ENCODE measurements around the gene RBFOX1. TPM values are rescaled to one million over a fixed set of nuclear protein-coding genes. Genes with fewer than 3 reads are reported as not detected.
"Not testable (repeated sequence)": the region's sequence is repeated elsewhere in the genome, so short reads cannot be mapped to it uniquely, and the experiment has no call there.

The RBFOX1 gene
- polyA plus RNA-seq, 10 donors, result 31.6 to 66.5 (median 50.7) TPM

DNA sequence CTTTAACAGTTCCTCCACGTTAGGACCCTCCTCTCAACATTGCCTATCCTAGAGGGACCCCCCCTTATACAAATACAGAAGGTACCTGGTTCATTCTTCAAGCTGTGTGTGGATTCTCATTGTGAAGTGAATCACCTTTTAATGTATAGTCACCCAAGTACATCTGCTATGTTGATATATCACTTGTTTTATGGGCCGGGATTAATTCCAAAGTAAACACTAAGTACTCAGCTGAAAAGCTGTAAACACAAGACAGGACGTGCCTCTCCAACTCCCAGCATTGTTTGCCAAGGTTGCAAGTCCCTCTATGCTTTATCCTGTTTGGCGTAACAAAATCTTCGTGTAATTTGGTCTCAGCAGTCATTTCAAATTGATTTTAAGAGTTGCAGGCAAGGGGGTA is 123.6 kb downstream of the RBFOX1 start:
- DNase-seq, result no peak

DNA sequence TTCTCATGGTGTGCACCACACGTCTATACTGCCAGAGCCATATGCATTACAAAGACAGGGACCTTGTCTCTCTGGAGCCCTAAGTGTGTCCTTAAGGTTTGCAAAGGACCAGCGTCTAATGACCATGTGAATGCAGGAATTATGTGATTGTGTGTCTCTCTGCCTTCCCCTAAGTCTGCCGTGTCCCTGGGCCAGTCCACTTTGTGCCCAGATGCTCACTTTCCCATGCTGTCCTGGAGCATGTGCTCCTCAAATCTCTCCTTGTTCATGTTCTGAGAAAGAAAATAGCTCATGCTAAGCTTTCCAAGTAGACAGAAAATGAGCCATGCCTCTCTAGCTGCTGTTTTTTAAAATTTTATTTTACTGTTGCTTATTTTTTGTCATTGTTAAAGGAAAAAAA is 125.5 kb downstream of the RBFOX1 start:
- no peak for DNase-seq

DNA sequence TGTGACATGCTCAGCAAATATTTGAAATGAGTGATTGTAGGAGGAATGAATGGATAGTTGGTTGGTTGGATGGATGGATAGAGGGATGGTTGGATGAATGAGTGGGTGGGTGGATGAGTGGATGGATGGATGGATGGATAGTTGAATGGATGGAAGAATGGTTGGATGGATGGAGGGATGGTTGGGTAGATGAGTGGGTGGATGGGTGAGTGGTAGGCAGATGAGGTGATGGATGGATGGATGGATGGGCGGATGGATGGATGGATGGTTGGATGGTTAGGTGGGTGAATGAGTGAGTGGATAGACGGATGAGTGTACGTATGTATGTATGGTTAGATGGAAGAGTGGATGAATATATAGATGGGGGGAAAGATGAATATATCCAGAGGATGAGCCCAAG is 137.7 kb downstream of the RBFOX1 start:
- no peak for DNase-seq

DNA sequence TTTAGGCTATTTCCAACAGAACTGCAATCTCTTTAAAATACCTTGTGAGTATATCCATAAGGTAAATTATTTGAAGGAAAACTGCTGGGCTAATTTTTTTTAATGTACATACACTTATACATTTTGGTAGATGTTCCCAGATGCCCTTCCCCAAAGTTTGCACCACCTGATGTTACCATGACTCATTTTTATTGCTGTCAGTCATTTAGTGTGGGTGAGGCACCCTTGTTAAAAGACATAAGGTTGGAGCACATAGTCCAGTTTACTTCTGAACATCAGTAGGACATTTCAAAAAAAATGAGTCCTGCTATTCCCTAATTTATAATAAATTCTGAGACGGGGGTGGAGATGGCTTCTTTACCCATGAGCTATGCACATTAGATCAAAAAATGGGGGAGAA is 138.6 kb downstream of the RBFOX1 start:
- DNase-seq, result no peak

DNA sequence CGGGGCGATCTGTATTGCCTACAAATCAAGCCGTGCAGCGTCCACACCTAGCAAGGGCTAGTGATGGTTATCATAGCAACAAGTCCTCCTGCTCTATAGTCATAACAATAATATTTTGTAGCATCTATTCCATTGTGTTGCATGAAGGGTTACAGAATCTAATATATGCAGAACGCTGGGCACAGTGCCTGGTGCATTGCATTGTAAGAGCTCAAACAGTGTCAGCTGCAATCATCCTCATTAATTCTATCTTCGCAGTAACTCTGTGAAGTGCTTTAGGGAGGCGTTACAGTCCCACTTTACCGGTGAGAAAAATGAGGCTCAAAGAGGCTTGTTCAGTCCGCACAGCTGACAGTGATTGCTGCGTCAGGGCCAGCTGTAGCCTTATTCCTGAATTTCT is 149.4 kb downstream of the RBFOX1 start:
- DNase-seq, result no peak

DNA sequence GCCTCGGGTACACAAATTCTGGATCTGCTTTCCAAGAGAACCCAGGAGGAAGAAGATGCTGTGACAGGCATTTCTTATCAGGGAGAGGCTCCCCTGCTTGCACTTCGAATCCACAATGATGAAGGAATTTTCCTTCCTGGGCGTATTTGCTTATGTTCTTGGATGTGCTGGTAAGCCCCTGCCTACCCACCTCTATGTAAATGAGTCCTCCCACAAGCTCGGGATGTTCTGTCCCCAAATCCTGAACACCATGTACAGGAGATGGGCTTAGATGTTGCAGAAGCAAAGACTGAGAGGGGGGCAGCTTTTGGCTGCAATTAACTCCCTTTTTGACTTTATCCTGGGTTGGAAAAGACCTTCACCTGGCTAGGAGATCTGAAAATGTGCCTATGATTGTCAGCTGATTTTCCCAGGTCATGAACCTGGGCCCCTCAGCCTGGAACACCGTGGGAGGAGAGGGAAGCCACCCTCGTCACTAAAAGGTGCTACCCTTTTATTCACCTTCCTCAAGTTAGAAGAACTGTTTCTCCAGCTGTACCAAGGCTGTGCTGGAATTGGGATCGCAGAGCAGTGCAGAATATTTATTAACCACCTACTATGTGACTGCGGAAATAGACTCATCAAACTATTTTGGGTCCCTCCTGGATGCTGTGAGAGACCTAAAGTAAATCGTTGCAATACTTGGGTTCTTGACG is 150.1 kb downstream of the RBFOX1 start:
- no peak for DNase-seq

DNA sequence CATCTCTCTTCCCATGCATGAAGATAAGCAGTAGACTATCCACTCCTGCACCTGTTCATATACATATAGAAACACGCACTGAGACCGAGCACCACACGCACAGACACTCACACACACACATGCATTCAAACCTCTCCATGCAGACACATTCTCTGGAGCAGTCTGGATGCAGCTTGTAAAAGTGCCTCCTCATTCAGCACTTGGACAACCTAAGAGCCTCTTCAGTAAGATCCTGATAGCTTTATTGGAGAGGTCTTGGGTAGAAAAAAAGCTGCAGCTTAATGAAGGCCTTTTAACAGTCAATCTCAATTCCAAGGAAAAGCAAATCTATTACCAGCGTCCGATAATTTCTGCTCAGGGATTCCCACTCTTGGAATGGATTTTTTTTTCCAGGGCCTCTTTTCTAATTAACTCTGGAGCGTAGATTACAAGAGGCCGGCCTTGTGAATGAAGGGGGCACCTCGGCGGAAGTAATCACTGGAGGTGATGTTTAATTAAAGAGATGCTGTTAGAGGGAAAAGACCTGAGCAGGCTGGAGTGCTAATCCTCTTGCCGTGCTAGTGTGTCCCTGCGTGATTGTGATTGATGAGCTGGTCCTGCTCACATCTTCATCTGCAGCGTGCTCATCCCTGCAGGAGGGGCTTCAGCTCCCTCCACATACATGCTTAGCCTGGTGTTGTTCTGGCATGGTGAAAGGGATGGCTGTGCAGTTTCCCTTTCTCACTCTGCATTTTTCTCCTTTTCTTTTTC is 155.1 kb downstream of the RBFOX1 start:
- DNase-seq, result no peak

DNA sequence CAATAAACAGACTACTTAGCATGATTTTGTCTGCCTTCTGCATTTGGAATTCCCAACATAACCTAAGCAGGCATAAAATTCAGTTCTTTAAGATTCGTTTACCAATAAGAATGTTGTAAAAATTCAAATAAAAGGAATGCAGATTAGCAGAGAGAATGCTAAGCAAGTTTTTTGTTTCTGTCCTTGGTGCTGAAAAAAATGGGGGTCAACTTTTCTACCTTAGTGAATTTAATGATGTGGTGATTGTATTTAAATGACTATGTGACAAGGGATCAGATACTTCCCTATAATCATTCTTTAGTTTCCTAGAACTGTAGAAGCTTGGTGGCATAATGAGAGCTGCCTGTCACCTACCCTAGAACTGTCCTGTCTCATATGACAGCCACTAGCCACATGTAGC is 159.5 kb downstream of the RBFOX1 start:
- peak in 1 of 3 donors; percentile 5 for DNase-seq

DNA sequence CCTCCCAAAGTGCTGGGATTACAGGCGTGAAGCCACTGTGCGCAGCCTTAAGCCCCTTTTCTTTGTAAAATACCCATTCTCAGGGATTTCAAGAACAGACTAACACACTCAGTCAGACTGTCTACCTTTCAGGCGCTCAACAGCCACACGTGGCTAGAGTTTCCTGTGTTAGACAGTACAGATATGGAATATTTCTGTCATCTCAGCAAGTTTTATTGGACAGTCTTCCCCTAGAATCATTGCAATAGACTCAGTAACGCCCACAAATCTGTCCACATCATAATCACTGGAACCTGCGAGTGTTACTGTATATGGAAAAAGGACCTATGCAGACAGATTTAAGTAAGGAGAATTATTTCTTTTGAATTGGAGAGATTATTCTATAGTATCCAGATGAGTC is 160.5 kb downstream of the RBFOX1 start:
- no peak for DNase-seq

DNA sequence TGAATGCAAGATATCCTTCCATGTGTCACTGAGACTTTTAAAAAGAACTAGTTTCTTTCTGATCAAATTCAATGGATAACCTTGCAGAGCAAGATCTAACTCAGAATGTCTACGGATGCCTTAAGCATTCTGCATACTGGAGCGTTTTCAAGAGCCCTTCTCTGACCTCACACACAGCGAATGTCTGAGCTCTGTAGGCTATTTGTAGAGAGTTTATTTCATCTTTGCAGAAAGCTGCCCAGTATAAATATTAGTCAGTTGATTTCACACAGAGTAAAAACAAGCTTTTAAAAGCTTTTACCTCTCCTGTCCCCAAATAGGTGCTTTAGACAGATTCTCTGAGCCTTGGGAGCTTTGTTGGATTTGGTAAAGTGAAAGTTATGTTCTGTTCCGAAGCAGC is 165.0 kb downstream of the RBFOX1 start:
- no peak for DNase-seq

DNA sequence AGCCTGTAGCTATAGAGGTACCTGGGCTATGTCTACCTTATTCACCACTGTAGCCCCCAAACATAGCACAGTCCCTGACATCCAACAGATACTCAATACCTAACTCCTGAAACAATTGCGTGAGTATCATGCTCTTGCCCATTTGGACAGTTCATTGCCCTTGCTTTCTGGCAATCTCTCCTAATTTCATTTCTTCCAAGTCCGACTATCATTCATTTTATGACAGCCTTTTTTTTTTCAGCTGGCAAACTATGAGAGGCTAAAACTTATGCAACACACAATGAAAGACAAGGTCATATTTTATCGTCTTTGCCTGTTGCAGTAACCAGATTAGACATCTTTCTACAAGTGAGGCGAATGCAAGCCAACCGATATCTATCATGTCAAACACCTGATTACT is 169.2 kb downstream of the RBFOX1 start:
- no peak for DNase-seq

DNA sequence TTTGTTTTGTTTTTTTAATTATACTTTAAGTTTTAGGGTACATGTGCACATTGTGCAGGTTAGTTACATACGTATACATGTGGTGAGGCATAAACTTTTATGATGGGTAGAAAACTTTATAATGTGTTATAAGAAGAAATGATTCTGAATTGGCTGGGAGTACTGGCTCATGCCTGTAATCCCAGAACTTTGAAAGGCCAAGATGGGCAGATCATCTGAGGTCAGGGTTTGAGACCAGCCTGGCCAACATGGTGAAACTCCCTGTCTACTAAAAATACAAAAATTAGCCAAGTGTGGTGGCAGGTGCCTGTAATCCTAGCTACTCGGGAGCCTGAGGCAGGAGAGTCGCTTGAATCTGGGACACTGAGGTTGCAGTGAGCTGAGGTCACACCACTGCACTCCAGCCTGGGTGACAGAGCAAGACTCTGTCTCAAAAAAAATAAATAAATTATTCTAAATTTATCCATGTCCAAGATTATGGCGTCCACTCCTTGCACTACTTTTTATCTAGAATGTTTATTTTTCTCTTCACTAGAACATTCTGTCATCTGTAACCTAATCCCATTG is 170.0 kb downstream of the RBFOX1 start:
- DNase-seq, result not testable (repeated sequence)

DNA sequence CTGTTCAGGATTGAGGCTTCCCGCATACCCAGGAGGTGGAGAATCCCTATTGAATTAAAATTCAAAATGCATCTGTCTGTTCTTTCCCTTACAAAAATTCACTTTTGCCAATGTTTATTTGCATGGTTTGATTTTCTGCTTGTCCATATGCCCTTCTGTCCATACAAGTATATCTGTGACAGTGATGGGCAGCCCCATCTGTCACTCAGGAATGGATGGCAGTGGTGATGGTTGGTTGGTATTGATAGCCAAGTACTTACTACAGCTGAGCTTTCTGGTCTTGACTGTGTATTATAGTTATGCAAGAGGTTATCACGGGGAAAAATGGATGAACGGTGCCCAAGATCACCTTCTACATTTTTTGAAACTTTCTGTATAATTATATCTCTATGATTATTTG is 171.0 kb downstream of the RBFOX1 start:
- no peak for DNase-seq

DNA sequence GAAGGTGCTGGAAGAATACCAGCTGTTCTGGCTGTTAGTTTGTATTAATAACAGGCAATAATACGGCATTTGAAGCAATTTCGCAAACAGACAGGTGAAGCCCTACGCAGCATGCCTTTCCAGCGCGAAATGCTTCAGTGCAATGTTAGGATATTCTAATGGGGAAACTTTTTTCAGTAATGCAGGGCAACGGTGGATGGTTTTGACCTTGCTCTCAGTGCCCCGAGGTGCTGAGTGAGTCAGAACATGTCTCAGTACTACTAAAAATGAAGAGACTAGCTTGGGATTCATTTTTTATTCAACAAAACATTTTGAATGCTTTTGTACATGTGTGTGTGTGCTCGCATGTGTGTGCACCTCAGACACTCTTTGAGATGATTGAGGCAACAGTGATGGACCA is 172.2 kb downstream of the RBFOX1 start:
- DNase-seq, result no peak

DNA sequence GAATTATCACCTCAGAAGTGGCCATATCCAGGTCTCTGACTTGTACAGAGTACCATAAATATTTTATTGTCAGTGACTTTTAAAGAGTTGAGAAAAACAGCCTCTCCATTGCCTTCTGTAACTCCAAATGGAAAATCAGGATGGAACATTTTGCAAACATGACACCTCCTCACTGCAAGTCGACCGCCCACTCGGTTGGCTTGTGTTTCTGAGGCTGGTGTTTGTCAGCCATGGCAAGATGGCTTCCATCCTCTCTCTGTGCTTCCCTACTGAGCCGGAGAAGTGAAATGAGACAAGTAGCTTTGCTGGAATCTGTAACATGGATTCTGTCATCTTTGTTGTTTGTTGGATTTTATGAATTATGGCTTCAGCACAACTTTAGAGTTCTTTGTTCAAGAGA is 172.8 kb downstream of the RBFOX1 start:
- no peak for DNase-seq

DNA sequence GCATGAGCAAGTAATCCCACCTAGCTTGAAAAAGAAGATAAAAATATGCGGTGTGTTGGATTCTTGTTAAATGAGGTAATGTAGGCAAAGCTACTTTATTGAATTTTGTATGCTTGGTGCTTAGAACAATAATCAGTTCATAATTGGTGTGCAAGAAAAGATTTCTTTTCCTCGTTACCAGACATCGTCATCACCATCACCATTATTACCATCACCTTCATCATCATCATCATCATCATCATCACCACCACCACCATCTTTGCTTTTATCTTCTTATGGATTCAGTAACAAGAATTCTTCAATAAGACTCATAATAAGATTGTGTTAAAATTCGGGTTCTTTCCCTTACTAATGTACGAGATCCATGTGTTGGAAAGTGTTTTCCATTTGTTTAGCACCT is 173.7 kb downstream of the RBFOX1 start:
- no peak for DNase-seq

DNA sequence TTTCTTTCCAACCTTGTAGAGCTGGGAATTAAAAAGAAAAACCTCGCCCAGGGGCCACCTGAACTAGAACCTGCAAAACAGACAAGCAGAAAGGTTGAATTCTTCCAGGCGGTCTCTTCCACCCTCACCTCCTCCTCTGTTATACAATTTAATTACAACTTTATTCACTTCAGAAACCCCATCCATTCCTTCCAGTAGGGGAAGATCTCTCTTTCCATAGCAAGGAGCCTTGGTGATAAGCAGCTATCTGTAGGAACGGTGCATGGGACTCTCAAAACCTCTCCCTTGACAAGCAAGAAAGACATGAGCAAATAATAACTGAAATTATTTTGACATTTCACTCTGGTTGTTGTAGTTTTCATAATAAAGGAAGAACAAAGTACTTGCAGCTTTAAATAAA is 176.0 kb downstream of the RBFOX1 start:
- no peak for DNase-seq

DNA sequence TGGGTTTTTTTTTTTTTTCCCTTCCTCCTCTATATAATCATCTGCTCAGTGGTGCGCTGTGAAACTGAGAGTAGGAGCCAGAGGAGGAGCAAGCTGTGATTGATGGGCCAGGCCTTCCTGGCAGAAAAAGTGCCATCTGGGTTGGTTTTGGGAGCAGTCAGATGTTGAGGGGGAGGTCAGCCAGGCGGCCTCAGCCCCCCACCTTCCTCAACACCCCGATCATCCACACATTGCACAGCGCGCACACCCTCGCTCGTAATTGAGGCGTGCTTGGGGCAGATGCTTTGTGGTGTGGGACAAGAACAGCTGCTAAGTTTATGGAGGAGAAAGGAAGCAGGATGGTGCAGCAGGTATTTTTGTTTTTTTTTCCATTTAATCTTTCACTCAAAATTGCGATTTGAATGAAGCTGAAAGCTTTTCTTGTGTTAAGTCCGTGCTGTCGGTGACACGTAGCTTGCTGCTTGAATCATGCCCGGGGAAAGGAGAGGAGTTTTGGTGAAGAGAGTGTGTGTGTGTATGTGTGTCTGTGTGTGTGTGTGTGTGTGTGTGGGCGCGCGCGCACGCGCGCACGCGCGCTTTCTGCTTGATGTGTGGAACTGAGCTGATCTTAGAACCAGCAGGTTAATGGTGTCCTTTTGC is 177.4 kb downstream of the RBFOX1 start:
- peak; percentile 2 to 42 (median 14) for DNase-seq

DNA sequence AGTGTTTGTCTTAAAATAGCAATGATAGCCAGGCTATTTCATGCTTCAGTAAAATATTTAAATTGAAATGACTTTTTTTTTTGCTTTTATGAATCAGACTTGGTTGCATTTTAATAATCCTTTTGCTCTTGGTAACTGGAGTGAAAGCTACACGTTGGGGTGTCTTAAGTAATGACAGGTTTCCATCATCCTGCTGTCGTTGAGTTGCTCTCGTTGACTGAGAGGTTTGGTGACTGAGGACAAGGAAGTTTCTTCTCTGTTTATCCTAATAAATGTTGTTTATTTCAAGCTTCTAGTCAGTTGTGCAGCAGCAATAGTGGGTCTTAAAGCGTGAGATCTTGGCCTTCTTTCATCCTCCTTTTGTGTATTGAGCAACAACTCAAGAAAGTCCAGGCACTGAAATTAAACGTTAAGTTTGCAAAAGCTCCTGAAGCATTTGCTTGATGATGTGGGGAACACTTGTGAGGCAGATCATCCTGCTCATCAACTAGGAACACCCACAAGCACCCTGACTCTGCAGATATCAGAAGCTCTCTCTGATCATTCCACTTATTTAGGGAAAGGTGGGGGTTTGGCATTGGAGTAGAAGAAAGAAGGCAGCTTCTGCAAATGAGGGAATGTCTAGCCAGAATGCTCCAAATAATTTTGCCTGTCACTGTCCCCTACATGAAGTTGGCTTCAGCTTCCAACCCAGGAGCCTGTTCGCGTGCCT is 179.1 kb downstream of the RBFOX1 start:
- no peak for DNase-seq

DNA sequence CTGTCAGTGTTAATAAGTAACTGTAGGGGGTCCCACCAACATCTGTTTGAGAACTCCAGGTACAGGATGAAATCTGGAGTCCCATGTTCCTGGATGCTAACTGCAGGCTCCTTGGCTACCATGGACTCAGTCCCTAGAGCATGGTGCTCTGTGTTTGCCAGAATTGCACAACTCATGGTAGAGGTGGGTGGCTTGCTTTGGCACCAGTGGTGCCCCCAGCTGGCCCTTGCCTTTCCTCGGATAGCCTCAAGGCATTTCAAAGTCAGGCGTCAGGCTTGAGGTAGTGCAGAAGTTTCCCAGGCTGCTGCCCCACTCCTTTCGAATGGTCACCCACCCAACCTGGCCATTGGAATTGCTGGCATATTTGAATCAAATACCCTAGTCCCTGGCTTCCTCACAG is 179.9 kb downstream of the RBFOX1 start:
- DNase-seq, result no peak

DNA sequence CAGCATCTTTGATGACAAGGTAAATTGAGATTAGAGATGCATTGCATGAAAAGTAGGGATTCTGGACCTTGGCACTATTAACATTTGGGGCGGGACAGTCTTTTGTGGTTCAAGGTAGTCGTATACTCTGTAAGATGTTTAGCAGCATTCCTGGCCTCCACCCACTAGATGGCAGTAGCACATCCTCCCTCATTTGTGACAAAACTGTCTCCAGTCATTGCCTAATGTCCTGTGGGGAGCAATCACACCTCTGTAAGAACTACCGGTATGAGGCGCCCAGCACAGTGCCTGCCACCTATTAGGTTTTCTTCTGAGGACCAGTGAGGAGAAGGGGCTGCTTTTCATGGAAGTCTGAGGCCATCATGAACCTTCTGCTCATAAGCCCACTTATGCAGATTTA is 180.8 kb downstream of the RBFOX1 start:
- no peak for DNase-seq

DNA sequence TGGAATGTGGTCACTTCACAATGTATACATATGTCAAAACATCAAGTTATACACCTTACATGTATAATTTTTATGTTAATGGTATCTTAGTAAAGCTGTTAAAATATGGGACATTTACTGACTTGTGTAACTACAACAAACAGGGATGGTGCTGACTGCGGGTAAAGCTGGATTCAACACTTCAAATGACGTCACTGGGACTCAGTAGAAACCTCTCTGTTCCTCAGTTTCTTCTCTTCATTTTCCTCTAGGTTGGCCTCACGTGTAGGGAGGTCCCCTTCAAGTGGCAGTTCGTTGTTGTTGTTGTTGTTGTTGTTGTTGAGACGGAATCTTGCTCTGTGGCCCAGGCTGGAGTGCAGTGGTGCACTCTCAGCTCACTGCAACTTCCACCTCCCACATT is 182.9 kb downstream of the RBFOX1 start:
- DNase-seq, result no peak
